ENCODE measurements around the gene STAM2. TPM values are rescaled to one million over a fixed set of nuclear protein-coding genes. Genes with fewer than 3 reads are reported as not detected.
A peak's percentile ranks its signal among the peaks of the same experiment; 100 is the strongest.

Gene STAM2
- total and polyA plus RNA-seq, 2 of the 13 experiments (the other 11 are each of a cell fraction or from before 2014, with no cell fraction given), result 14.7 to 24.1 TPM

- TF ChIP-seq ZNF598 (CRISPR knock-in tag; IDR thresholded peaks at IDR 0.05; ENCODE audit: borderline replicate concordance) (0 out of 2 replicates have a peak, but pooled peaks have one; percentile 51), SRSF1 (optimal IDR thresholded peaks at IDR 0.05; ENCODE audit: low read depth, low read length) (no peak), NKX3-1 (CRISPR knock-in tag; IDR thresholded peaks at IDR 0.05) (no peak), WIZ (CRISPR knock-in tag; IDR thresholded peaks at IDR 0.05) (0 out of 2 replicates have a peak, but pooled peaks have one; percentile 29), HBP1 (CRISPR knock-in tag; IDR thresholded peaks at IDR 0.05; ENCODE audit: low read depth) (no peak), ATF7-NPFF (CRISPR knock-in tag; IDR thresholded peaks at IDR 0.05; ENCODE audit: low read depth) (0 out of 2 replicates have a peak, but pooled peaks have one; percentile 28), EZH2 (conservative IDR thresholded peaks at IDR 0.05; ENCODE audit: low read depth, low read length) (peak; percentile 94), TAF15 (IDR thresholded peaks at IDR 0.05; ENCODE audit: low read depth, low read length, poor library complexity, severe bottlenecking) (peak; percentile 39), ZNF552 (CRISPR knock-in tag; IDR thresholded peaks at IDR 0.05; ENCODE audit: borderline replicate concordance) (0 out of 2 replicates have a peak, but pooled peaks have one; percentile 25), ZNF704 (CRISPR knock-in tag; IDR thresholded peaks at IDR 0.05; ENCODE audit: borderline replicate concordance) (no peak), ZSCAN25 (CRISPR knock-in tag; IDR thresholded peaks at IDR 0.05) (0 out of 2 replicates have a peak, but pooled peaks have one; percentile 31), MYNN (CRISPR knock-in tag; IDR thresholded peaks at IDR 0.05; ENCODE audit: low read depth) (no peak), GFI1 (CRISPR knock-in tag; IDR thresholded peaks at IDR 0.05; ENCODE audit: borderline replicate concordance) (peak; percentile 37; the same call in 1 of the 2 replicates)
- TF ChIP-seq, protein P1, sequence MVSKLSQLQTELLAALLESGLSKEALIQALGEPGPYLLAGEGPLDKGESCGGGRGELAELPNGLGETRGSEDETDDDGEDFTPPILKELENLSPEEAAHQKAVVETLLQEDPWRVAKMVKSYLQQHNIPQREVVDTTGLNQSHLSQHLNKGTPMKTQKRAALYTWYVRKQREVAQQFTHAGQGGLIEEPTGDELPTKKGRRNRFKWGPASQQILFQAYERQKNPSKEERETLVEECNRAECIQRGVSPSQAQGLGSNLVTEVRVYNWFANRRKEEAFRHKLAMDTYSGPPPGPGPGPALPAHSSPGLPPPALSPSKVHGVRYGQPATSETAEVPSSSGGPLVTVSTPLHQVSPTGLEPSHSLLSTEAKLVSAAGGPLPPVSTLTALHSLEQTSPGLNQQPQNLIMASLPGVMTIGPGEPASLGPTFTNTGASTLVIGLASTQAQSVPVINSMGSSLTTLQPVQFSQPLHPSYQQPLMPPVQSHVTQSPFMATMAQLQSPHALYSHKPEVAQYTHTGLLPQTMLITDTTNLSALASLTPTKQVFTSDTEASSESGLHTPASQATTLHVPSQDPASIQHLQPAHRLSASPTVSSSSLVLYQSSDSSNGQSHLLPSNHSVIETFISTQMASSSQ (IDR thresholded peaks at IDR 0.05; ENCODE audit: low read depth), result no peak
- TF ChIP-seq, protein P1 (CRISPR knock-in tag; IDR thresholded peaks at IDR 0.05; ENCODE audit: borderline replicate concordance), result no peak
Measured at GRCh38 chr2:152097801-152098495, 77.6 kb downstream of the STAM2 start (continued).
